Hippocampal formation (tissue), 2 donors: ENCODE measurements around the gene SPEF1.

Experiments used
- DNase-seq, 2 donors: peaks; one replicate each; lab custom pipeline; 2025; lab: John Stamatoyannopoulos, UW

The SPEF1 gene

GRCh38 chr20:3788685-3789155 is 7.5 kb upstream of the SPEF1 start:
- no peak for DNase-seq

GRCh38 chr20:3787324-3788014 is 6.2 kb upstream of the SPEF1 start:
- DNase-seq, result no peak

DNA sequence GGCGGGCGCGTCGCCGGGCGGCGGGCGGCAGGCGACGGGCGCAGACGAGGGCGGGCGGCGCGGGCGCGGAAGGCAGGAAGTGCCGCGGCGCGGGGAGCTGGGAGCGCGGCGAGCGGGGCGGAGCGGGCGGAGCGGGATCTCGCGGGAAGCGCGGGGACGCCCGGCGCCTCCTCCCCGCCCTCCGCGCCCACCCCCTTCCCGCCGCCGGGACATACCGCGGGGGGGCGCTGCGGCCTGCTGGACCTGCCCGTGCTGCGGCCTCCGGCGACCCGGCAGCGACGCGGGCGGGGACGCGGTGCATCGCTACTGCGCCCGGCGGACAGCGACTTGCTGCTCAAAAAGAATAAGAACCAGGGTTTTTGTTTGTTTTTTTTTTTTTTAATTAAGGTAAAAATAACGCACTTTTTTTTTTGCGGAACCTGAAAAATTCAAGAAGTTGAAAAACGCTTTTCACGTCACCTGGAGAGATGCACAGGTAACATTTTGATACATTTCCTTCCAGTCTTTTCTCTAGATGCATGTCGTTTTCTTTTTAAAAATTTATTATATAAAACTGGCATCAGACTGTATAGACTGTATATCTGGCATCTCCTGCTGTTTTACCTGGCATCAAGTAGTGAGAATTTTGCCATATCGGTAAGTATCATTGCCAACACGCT is 5.5 kb upstream of the SPEF1 start, which contains the start of gene CENPB:
TSS of gene CENPB (minus strand) at position 76 of the 659 bp plus-strand sequence. CDS start 257 bp downstream, outside the sequence.
- DNase-seq, result peak; percentile 75 to 84

GRCh38 chr20:3786126-3786484 is 4.9 kb upstream of the SPEF1 start:
- peak in 1 of 2 donors; percentile 19 for DNase-seq

DNA sequence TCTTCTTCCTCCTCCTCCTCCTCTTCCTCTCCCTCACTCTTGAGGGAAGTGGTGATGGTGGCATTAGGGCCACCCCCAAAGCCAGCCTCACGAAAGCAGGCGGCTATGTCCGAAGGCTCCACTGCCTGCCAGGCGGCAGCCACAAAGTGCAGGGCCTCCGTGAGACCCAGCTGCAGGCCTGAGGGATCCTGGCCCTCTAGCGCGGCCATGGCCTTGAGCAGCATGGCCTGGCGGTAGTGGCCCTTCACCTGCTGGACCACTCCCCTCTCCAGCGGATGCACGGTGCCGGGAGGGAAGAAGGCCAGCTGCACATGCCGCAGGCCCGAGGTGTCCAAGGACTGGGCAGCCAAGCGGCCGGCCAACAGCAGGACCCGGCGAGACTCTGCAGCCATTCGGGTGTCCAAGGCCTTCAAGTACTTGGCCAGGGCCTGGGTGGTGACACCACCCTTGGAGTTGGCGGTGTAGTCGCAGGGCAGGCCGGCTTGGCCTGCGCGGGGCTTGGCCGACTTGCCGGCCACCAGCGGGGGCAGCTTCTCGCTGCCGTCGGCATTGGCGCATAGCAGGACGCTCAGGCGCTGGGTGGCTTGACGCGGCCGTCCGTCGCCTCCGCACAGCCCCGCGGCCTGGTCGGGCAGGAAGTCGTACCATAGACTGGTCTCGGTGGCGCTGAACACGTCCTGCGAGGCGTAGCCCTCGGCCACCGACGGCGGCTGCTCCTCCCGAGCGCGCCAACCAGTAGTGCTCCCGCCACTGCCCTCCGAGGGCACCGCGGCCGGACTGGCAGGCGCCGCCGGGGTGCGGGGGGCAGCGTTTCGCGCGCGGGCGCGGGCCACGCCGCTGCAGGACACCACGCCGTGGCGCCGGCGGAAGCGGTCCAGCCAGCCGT is 4.2 kb upstream of the SPEF1 start:
- no peak for DNase-seq

DNA sequence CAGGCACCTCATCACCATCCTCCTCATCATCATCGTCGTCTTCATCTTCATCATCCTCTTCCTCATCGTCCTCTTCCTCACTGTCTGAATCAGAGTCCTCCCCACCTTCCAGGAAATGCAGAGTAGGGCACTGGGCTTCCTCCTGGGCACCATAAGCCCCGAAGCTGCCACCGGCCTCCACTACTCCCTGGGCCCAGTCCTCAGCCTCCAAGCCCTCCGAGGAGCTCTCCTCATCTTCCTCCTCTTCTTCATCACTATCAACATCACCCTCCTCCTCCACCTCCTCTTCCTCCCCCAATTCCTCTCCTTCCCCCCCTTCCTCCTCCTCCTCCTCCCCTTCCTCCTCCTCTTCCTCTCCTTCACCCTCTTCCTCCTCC is 3.6 kb upstream of the SPEF1 start:
- DNase-seq, result no peak

DNA sequence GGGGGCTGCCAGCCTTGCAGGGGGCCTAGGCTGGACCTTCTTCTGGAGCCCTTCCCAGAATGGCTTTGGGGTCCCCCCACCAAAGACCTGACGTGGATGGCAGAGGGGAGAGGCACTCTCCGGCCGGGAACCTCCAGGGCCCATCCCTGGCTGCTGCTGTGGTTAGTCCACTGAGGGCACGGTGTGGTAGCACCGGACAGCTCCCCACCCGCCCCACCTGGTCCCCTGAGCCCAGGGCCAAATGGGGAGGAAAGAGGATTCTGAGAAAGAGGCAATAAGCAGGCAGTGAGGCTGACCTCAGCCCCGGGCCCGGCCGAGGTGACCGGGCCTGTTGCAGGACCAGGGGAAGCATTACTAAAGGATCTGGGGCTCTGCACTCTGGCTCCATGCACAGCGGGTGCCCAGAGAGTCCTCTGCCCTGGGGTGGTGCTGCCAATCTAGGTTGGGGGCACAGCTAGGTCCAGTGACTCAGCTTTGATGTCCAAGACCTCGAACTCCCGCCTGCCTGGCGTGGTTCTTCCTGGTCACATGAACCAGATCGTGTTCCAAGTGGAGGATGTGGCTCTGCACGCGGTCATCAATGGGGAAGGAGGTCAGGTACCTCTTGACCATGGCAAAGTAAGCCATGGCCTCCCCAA is 3.1 kb upstream of the SPEF1 start:
- no peak for DNase-seq

DNA sequence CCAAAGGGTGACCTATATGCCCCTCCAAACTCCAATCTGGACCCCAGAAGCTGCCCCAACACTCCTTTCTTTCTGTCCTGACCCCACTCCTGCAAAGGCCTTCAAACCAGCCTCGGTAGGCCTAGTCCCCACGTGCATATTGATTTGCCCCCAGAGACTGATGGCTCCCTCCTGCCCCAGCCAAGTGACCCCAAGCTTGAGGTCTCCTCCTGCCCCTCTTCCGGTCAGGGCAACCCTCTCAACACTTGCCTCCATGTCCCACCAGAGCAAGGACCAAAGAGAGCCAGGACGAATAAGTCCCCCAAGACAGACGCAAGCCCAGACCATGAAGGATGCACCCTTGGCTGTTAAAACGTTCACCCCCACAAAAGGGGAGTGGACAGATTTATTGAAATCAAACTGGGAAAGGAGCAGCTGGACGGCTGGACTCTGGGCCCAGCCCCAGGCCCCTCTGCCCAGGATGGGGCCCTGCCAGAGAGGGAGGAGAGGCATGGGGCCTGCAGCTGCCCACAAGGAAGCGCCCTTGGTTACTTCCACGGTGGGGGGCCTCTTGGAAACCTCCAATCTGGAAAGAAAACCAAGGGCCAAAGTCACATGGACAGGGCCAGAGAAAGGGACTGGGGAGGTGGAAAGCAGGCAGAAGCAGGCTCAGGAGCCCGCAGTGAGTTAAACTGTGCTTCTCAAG is 2.4 kb upstream of the SPEF1 start:
- no peak for DNase-seq

DNA sequence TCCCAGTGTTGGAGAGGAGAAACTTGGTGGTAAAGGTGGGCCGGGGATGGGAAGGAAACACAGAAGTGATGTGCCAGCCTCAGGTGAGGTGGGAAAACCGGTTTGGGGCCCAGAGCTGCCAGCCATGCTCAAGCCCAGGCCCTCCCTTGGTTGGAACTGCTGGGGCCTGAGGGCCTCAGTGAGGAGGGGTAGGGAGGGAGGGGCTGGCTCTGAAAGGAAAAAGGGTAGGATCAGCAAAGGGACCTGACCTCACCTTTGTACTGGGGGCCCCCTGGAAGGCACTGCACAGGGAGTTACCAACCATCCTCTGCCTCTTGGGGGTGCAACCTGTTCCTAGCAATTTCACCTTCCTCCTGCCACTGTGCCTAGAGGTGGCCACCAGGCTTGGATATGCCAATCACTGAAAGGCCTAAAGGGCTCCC is 1.8 kb upstream of the SPEF1 start:
- no peak for DNase-seq

DNA sequence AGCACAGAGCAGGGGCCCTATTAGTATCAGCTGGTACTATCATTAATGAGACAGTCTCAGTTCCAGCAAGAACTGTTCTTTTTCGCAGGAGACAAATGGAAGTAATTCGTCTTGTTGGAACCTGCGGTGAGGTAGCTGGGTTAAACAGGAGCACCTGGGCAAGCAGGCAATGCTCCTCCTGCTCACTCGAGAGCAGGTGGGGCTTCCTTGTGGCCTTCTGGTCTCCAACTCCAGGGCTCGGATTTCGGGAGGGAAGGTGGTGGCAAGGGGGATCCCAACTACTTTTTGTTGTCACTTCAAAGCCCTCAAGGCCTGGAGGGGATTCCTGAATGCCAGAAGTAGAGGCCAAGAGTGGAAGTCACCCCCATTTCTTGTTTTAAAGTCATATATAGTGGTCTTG is 1.3 kb upstream of the SPEF1 start:
- DNase-seq, result no peak

GRCh38 chr20:3778976-3779375 is 2.3 kb downstream of the SPEF1 start:
- no peak for DNase-seq

DNA sequence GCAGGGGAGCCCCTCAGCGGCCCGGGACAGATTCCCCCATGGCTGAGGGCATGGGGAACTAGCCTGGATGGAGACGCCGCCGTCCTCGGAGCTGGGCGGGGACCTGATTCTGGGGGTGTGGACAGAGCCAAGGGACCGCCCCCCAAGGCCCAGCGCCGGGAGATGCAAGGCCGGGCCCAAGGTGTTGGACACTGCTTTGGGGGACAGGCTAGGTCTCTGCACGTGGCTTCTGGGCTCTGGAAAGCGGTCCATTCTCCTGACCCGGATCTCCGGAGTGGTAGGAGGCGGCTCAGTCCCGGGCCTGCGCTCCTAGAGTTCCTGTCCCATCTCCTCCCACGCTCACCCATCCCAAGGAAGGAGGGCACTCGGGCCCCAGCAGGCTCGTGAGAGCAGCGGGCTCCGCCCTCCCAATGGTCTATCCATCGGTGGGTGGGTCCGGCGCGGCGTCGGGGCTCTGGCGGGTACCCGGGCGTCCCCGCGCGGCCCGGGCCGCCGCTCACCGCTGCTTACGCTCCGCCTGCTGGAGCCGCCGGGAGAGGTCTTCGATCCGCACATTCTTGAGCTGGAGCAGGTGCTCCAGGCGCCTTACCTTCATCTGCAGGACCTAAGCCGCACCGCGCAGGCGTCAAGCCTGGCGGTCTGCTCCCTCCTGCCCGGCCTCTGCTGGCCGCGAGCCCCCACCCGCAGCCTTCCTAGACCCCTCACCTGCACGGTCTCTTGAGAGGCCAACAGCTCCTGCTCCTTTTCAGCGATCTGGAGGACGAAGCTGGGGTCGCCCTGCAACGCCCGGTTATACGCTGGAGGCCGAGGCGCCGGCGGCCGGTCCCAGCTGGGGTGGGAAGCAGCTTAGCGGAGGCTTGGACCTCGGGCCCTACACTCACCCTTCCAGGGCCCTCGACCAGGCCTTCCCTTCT is 3.3 kb downstream of the SPEF1 start:
- DNase-seq, result peak in 1 of 2 donors; percentile 45

DNA sequence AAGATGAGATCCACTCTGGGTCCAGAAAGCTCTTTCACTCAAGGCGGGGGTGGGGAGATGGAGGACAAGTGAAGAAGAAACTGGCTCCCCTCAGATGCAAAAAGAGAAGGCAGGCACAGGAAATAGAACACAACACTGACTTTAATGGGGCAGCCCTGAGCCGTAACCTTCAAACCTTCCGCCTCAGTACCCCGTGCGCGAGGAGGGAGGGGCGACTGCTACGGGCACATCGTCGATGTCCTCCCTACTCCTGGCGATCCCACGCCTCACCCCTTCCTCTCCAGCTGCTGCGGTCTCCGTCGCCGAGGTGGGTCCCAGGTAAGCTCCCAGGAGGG is 3.9 kb downstream of the SPEF1 start:
- no peak for DNase-seq

- DNase-seq, result no peak
These were observed 5.7 kb downstream of the SPEF1 start for GRCh38 chr20:3775457-3776108.

GRCh38 chr20:3771552-3772058 is 9.6 kb downstream of the SPEF1 start:
- no peak for DNase-seq

GRCh38 chr20:3768342-3769130 is 12.7 kb downstream of the SPEF1 start:
- peak; percentile 51 to 71 for DNase-seq

- DNase-seq, result peak; percentile 98
These were observed 13.6 kb downstream of the SPEF1 start, which contains the start of gene ADISSP for GRCh38 chr20:3767427-3768341. TSS of gene ADISSP (minus strand) at chr20:3767753. CDS start at chr20:3760100, 7,653 bp downstream.

GRCh38 chr20:3767110-3767426 is 14.2 kb downstream of the SPEF1 start:
- no peak for DNase-seq
